ENCODE results near the gene CD1C.

GRCh38 chr1:158249646-158250045 is 40.1 kb upstream of the CD1C start:
- TF ChIP-seq CTCF (conservative IDR thresholded peaks at IDR 0.05; ENCODE audit: low read length) = no peak
- TF ChIP-seq EZH2phosphoT487 (IDR thresholded peaks at IDR 0.05; ENCODE audit: borderline replicate concordance, low read depth, low read length) = no peak
